Neural cell (in vitro differentiated cells): Measurements from ENCODE around the gene ACKR1. TPM values are rescaled to one million over a fixed set of nuclear protein-coding genes. Genes with fewer than 3 reads are reported as not detected.

ENCODE experiments used
- H2AFZ ChIP-seq: fragments of 200-600, 300-800 bp; sonication (generic), shearing (Covaris generic); 2 replicates; pipeline ENCODE4 v1.6.0; 2014; ENCODE audit warnings: low read depth, mild to moderate bottlenecking, antibody characterized with exemption, low read length, moderate library complexity
- H3F3A ChIP-seq: fragments of 200-600 bp; shearing (Covaris generic); 2 replicates; pipeline ENCODE4 v1.6.1; 2016; ENCODE audit warnings: mild to moderate bottlenecking, moderate library complexity, mixed read lengths, antibody characterized with exemption, low read length; ENCODE audit not compliant: insufficient read depth, poor library complexity, severe bottlenecking
- H3K27ac ChIP-seq: fragments of 200-600, 300-800 bp; sonication (generic), shearing (Covaris generic); 2 replicates; pipeline ENCODE4 v1.5.1; 2014; ENCODE audit warnings: mild to moderate bottlenecking, low read length, moderate library complexity
- H3K27me3 ChIP-seq: fragments of 300-800, 200-600 bp; sonication (generic), shearing (Covaris generic); 2 replicates; pipeline ENCODE4 v1.6.0; 2014; ENCODE audit warnings: mild to moderate bottlenecking, low read depth, low read length, moderate library complexity; ENCODE audit not compliant: insufficient read depth
- H3K36me3 ChIP-seq: fragments of 300-800, 200-600 bp; sonication (generic), shearing (Covaris generic); 2 replicates; pipeline ENCODE4 v1.5.1; 2014; ENCODE audit warnings: mild to moderate bottlenecking, antibody characterized with exemption, low read length, moderate library complexity; ENCODE audit not compliant: insufficient read depth
- H3K4me2 ChIP-seq: fragments of 300-800, 200-600 bp; sonication (generic), shearing (Covaris generic); 2 replicates; pipeline ENCODE4 v1.6.0; 2014; ENCODE audit warnings: mild to moderate bottlenecking, low read length
- H3K4me3 ChIP-seq: fragments of 300-800, 200-600 bp; sonication (generic), shearing (Covaris generic); 2 replicates; pipeline ENCODE4 v1.5.1; 2014; ENCODE audit warnings: mild to moderate bottlenecking, low read length, moderate library complexity
- H3K79me2 ChIP-seq: fragments of 200-600 bp; shearing (Covaris generic); replicated peaks from 2 replicates; pipeline ENCODE4 v1.6.0; 2014; ENCODE audit warnings: mild to moderate bottlenecking, low read length, moderate library complexity; ENCODE audit not compliant: insufficient read depth
- H3K9ac ChIP-seq: fragments of 300-800, 200-600 bp; sonication (generic), shearing (Covaris generic); 2 replicates; pipeline ENCODE4 v1.6.1; 2016; ENCODE audit warnings: mild to moderate bottlenecking, low read length, mixed read lengths
- H3K9me2 ChIP-seq: fragments of 200-600 bp; shearing (Covaris generic); 2 replicates; pipeline ENCODE4 v1.6.1; 2016; ENCODE audit warnings: mild to moderate bottlenecking, low read length, mixed read lengths; ENCODE audit not compliant: insufficient read depth
- H3K9me3 ChIP-seq: fragments of 200-600, 300-800 bp; sonication (generic), shearing (Covaris generic); 2 replicates; pipeline ENCODE4 v1.6.1; 2016; ENCODE audit warnings: mild to moderate bottlenecking, mixed run types, low read length, moderate library complexity, mixed read lengths
- H4K20me1 ChIP-seq: fragments of 200-600 bp; shearing (Covaris generic); 2 replicates; pipeline ENCODE4 v1.6.1; 2016; ENCODE audit warnings: mild to moderate bottlenecking, mixed run types; ENCODE audit not compliant: insufficient read depth
- CTCF ChIP-seq: fragments of 450-650 bp; IDR thresholded peaks from 2 replicates; pipeline ENCODE4 v1.5.1; 2014; ENCODE audit warnings: antibody characterized with exemption, mild to moderate bottlenecking, moderate library complexity; ENCODE audit not compliant: poor library complexity, severe bottlenecking
- EP300 ChIP-seq: fragments of 450-650 bp; conservative IDR thresholded peaks from 2 replicates; pipeline ENCODE4 v1.6.1; 2014; ENCODE audit warnings: antibody characterized with exemption, mild to moderate bottlenecking, moderate library complexity; ENCODE audit not compliant: poor library complexity, severe bottlenecking
- EZH2 ChIP-seq: fragments of 200-600, 300-800 bp; shearing (Covaris generic), sonication (generic); IDR thresholded peaks from 2 replicates; pipeline ENCODE4 v1.6.1; 2014; ENCODE audit warnings: antibody characterized with exemption, low read length, borderline replicate concordance, mild to moderate bottlenecking; ENCODE audit not compliant: insufficient read depth, poor library complexity, severe bottlenecking
- MXI1 ChIP-seq: fragments of 450-650 bp; conservative IDR thresholded peaks from 2 replicates; pipeline ENCODE4 v1.6.1; 2014; ENCODE audit warnings: antibody characterized with exemption, mild to moderate bottlenecking; ENCODE audit not compliant: poor library complexity, severe bottlenecking
- POLR2AphosphoS5 ChIP-seq: IDR thresholded peaks from 2 replicates; pipeline ENCODE4 v1.6.1; 2012
- RAD21 ChIP-seq: fragments of 450-650 bp; conservative IDR thresholded peaks from 2 replicates; pipeline ENCODE4 v1.6.1; 2014; ENCODE audit warnings: antibody characterized with exemption, mild to moderate bottlenecking, moderate library complexity
- REST ChIP-seq: IDR thresholded peaks from 2 replicates; pipeline ENCODE4 v1.6.1; 2012; ENCODE audit warnings: borderline replicate concordance
- SMC3 ChIP-seq: fragments of 450-650 bp; conservative IDR thresholded peaks from 2 replicates; pipeline ENCODE4 v1.6.1; 2014; ENCODE audit warnings: antibody characterized with exemption, mild to moderate bottlenecking, moderate library complexity; ENCODE audit not compliant: poor library complexity
- TAF1 ChIP-seq: IDR thresholded peaks from 2 replicates; pipeline ENCODE4 v1.6.1; 2012; ENCODE audit warnings: low read depth
- polyA plus RNA-seq: library from polyadenylated mRNA; depleted of rRNA; stranded (reverse); fragments of >200 nt; gene quantifications from 2 replicates; pipeline ENCODE4 v1.2.3, GENCODE V29; 2014

Gene ACKR1
- polyA plus RNA-seq, 1 donor from 2014 or later, result 3.3 TPM

- Histone ChIP-seq H3K27ac (no peak overlapping the region), H3K4me2 (no peak overlapping the region), H4K20me1 (no peaks in the 10 kb centered on the region), H3K4me3 (no peak overlapping the region), H3K27me3 (no peaks in the 10 kb centered on the region), H3K79me2 (no peaks in the 10 kb centered on the region), H3K9me3 (no peaks in the 10 kb centered on the region), H3F3A (no peaks in the 10 kb centered on the region), H2AFZ (no peak overlapping the region), H3K36me3 (no peaks in the 10 kb centered on the region), H3K9ac (no peak overlapping the region), H3K9me2 (no peaks in the 10 kb centered on the region)
- TF ChIP-seq CTCF, result no peak
- no peak for TF ChIP-seq POLR2AphosphoS5
- no peak for TF ChIP-seq REST
- no peak for TF ChIP-seq MXI1
- TF ChIP-seq RAD21, result no peak
- TF ChIP-seq EP300, result no peak
- no peak for TF ChIP-seq EZH2
- no peak for TF ChIP-seq SMC3
- TF ChIP-seq TAF1, result no peak
These were observed 41.0 kb upstream of the ACKR1 start for GRCh38 chr1:159163614-159164228.

DNA sequence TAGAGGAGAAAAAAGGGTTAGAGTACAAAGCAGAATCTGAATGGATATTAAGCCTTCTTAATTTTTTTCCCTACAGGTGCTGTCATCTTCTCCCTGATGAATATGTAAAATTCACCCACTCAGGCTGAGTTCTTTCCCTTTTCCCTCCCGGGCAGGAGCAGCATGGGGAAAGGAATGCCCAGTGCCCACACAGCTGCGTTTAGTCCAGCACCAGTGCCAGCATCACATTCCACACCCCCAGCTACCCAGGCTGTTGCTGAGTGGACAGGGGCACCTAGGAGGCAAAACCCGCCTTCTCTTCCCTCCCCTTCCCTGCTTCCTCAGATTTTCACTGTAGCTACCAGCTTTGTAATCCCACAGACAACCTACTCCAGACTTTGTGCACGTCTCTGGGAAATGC lies 36.6 kb upstream of the ACKR1 start:
- no peaks in the 10 kb centered on the region for H4K20me1 ChIP-seq
- no peaks in the 10 kb centered on the region for H3K9me2 ChIP-seq
- no peak overlapping the region for H2AFZ ChIP-seq
- no peak overlapping the region for H3K27ac ChIP-seq
- no peaks in the 10 kb centered on the region for H3K9me3 ChIP-seq
- no peak overlapping the region for H3K4me3 ChIP-seq
- no peaks in the 10 kb centered on the region for H3K27me3 ChIP-seq
- TF ChIP-seq EZH2, result no peak
- no peak for TF ChIP-seq CTCF
- TF ChIP-seq SMC3, result no peak
- TF ChIP-seq EP300, result no peak
- no peak for TF ChIP-seq RAD21
- TF ChIP-seq MXI1, result no peak
- TF ChIP-seq TAF1, result no peak
- no peak for TF ChIP-seq POLR2AphosphoS5
- no peak for TF ChIP-seq REST
- peaks cover 10% of the 10 kb centered on the region for H3K79me2 ChIP-seq
- no peak overlapping the region for H3K9ac ChIP-seq
- H3F3A ChIP-seq, result no peaks in the 10 kb centered on the region
- H3K36me3 ChIP-seq, result no peaks in the 10 kb centered on the region
- no peak overlapping the region for H3K4me2 ChIP-seq
